Measurements from ENCODE around the gene GJB2. TPM values are rescaled to one million over a fixed set of nuclear protein-coding genes. Genes with fewer than 3 reads are reported as not detected.

Gene GJB2
- total RNA-seq, 1 experiment from 2014 or later: 0.75 TPM

DNA sequence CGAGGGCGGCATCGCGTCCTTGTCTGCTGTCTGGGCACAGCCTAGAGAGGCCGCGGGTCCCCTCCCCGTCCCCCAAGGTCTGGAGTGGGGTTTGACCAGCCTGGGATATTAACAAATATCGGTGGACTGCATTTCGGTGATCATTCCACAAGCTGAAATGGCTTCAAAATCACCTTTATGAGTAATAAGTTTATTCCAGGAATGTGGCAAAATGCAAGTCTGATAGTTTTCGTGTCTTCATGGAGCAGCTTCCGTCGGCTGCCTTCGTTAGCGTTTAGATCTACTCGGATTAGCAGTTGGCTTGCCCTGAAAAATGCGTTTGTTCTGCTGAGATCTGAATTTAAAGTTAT, 30.8 kb downstream of the GJB2 start:
- H3K4me1 Mint-ChIP-seq (ENCODE audit: low read depth, unreplicated experiment): peaks cover 8% of the 10 kb centered on the region
- no peak for TF ChIP-seq CTCF (IDR thresholded peaks at IDR 0.05; ENCODE audit: insufficient read depth in 1 of 2, low read depth in 1 of 2, low read length in 1 of 2, severe bottlenecking in 1 of 2, unreplicated experiment in 1 of 2)
- peaks cover 13% of the 10 kb centered on the region for H3K27me3 Mint-ChIP-seq (ENCODE audit: insufficient read depth, unreplicated experiment)
- H3K9me3 Mint-ChIP-seq (ENCODE audit: unreplicated experiment): no peaks in the 10 kb centered on the region
- H3K36me3 Mint-ChIP-seq (ENCODE audit: insufficient read depth, unreplicated experiment): no peaks in the 10 kb centered on the region
- H3K4me3 Mint-ChIP-seq (ENCODE audit: unreplicated experiment): no peak overlapping the region
- H3K4me3 ChIP-seq (ENCODE audit: low read depth, low read length): no peak overlapping the region
- H3K36me3 ChIP-seq (ENCODE audit: control insufficient read depth, insufficient read depth, low read length): no peaks in the 10 kb centered on the region
- H3K4me1 ChIP-seq: peaks cover 21% of the 10 kb centered on the region
- DNase-seq: no peak
- H3K9me3 ChIP-seq: no peaks in the 10 kb centered on the region
- BruUV-seq (replicated peaks): no TSS peak
- H3K27ac Mint-ChIP-seq (ENCODE audit: unreplicated experiment): no peak overlapping the region
- H3K27me3 ChIP-seq (replicated peaks; ENCODE audit: control insufficient read depth, insufficient read depth, low read length): peaks cover 4% of the 10 kb centered on the region; the same call in 1 of the 2 replicates
- ChIA-PET POLR2A (no interaction called here), CTCF (no interaction called here)
- intact Hi-C loops (cut with micrococcal nuclease; ENCODE audit: unreplicated experiment): loop anchor here (2.0 to 5.0 kb wide), 2 partner anchors 71 to 125 kb away; no protein-coding TSS in a partner anchor

- no peaks in the 10 kb centered on the region for H3K36me3 Mint-ChIP-seq (ENCODE audit: insufficient read depth, unreplicated experiment)
- CTCF ChIA-PET: interaction anchor here (0.7 to 1.0 kb wide), 3 partner anchors 33 to 173 kb away, joined by 3 to 11 read pairs (median 6); no protein-coding TSS in a partner anchor
- intact Hi-C loops (cut with micrococcal nuclease; ENCODE audit: unreplicated experiment): loop anchor here (5.0 kb wide), 1 partner anchor 124 kb away; no protein-coding TSS in a partner anchor
- no peak for TF ChIP-seq CTCF (IDR thresholded peaks at IDR 0.05; ENCODE audit: insufficient read depth in 1 of 2, low read depth in 1 of 2, low read length in 1 of 2, severe bottlenecking in 1 of 2, unreplicated experiment in 1 of 2)
- H3K4me3 Mint-ChIP-seq (ENCODE audit: unreplicated experiment): peak overlapping the region; percentile 76
- no peaks in the 10 kb centered on the region for H3K9me3 Mint-ChIP-seq (ENCODE audit: unreplicated experiment)
- POLR2A ChIA-PET: no interaction called here
- H3K27ac Mint-ChIP-seq (ENCODE audit: unreplicated experiment): no peak overlapping the region
- no peak for DNase-seq
- no peaks in the 10 kb centered on the region for H3K36me3 ChIP-seq (ENCODE audit: control insufficient read depth, insufficient read depth, low read length)
- H3K4me1 Mint-ChIP-seq (ENCODE audit: low read depth, unreplicated experiment): peaks cover 8% of the 10 kb centered on the region
- peak overlapping the region; percentile 44 for H3K4me3 ChIP-seq (ENCODE audit: low read depth, low read length)
- H3K27me3 ChIP-seq (replicated peaks; ENCODE audit: control insufficient read depth, insufficient read depth, low read length): peaks cover 4% of the 10 kb centered on the region; the same call in 1 of the 2 replicates
- H3K4me1 ChIP-seq: peaks cover 21% of the 10 kb centered on the region
- no peaks in the 10 kb centered on the region for H3K9me3 ChIP-seq
- BruUV-seq (replicated peaks): no TSS peak
- H3K27me3 Mint-ChIP-seq (ENCODE audit: insufficient read depth, unreplicated experiment): peaks cover 15% of the 10 kb centered on the region
Measured at GRCh38 chr13:20161275-20161950, 31.3 kb downstream of the GJB2 start.

DNA sequence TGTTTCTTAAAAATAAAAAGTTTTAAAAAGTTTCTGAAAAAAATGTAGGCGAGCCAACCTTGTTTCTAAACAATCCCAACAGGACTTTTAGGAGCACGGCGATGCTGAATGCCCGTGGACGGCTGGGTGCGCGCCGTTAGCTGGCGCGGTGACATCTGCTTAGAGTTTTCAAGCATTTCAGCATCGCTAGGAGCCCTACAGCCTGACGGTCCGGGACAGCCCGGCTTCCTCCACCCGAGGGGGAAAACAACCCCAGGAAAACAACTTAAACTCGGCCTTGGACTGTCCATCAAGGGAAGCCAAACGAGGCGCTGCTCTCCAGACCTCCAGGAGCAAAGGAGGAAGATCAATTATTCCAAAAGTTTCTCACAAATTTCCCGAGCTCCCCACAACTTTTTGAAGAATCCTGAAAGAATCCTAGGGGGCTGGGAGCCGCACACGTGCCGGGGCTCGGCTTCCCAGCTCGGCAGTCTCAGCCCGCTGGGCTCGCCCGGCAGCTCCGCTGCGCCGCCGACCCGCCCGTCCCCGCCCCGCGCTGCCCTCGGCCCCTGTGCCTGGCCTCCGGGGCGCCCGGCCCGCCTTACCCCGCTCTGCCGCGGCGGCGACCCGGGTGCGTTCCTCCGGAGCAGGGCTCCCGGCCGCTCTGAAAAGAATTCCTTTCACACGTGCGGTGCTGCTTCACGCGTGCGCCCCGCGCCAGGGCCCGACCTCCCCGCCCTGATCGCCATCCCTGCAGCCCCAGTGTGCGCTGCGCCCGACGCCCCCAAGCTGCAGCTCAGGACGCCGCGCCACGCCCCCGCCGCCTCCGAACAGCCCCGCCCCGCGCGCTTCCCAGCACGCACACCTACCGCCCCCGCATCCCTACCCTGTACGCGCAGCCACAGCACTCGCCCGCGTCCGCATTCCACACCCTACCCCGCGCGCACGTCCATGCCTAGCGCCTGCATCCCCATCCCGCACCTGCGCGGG, 32.1 kb downstream of the GJB2 start, which contains the start of gene GJA3:
GJA3 (minus strand) TSS at position 747 of the 969 bp plus-strand sequence. CDS start 17,764 bp downstream, outside the sequence.
- ChIA-PET POLR2A (no interaction called here), CTCF (interaction anchor here (0.6 to 1.0 kb wide), 6 partner anchors 32 to 172 kb away, joined by 3 to 11 read pairs (median 3); no protein-coding TSS in a partner anchor)
- peak; percentile 55 to 60 for DNase-seq
- H3K36me3 ChIP-seq (ENCODE audit: control insufficient read depth, insufficient read depth, low read length): no peaks in the 10 kb centered on the region
- Mint-ChIP-seq H3K27ac (ENCODE audit: unreplicated experiment) (no peak within 1 kb of the TSS), H3K27me3 (ENCODE audit: insufficient read depth, unreplicated experiment) (peaks cover 15% of the 10 kb centered on the region), H3K4me1 (ENCODE audit: low read depth, unreplicated experiment) (peaks cover 8% of the 10 kb centered on the region), H3K4me3 (ENCODE audit: unreplicated experiment) (peak within 1 kb of the TSS; percentile 76), H3K9me3 (ENCODE audit: unreplicated experiment) (no peaks in the 10 kb centered on the region), H3K36me3 (ENCODE audit: insufficient read depth, unreplicated experiment) (no peaks in the 10 kb centered on the region)
- BruUV-seq (replicated peaks): no TSS peak
- H3K9me3 ChIP-seq: no peaks in the 10 kb centered on the region
- no peak for TF ChIP-seq CTCF (IDR thresholded peaks at IDR 0.05; ENCODE audit: insufficient read depth in 1 of 2, low read depth in 1 of 2, low read length in 1 of 2, severe bottlenecking in 1 of 2, unreplicated experiment in 1 of 2)
- H3K27me3 ChIP-seq (replicated peaks; ENCODE audit: control insufficient read depth, insufficient read depth, low read length): peaks cover 4% of the 10 kb centered on the region; the same call in 1 of the 2 replicates
- intact Hi-C loops (cut with micrococcal nuclease; ENCODE audit: unreplicated experiment): loop anchor here (5.0 kb wide), 1 partner anchor 123 kb away; no protein-coding TSS in a partner anchor
- peak within 1 kb of the TSS; percentile 44 for H3K4me3 ChIP-seq (ENCODE audit: low read depth, low read length)
- peaks cover 18% of the 10 kb centered on the region for H3K4me1 ChIP-seq
